Kidney (tissue), 14 donors: ENCODE measurements around the gene CEP55. TPM values are rescaled to one million over a fixed set of nuclear protein-coding genes. Genes with fewer than 3 reads are reported as not detected.

ENCODE experiments used
- DNase-seq, 5 donors: peaks; one replicate each; pipeline ENCODE4 v3.0.0-alpha.2; 2013 to 2020
- FAIRE-seq: peaks from 2 replicates; lab custom pipeline; 2012; peaks lifted over from hg19 to GRCh38; lab: Jason Lieb, UNC
- H3K27ac ChIP-seq, 2 donors: one replicate each; pipeline ENCODE4 v1.7.0; 2013; ENCODE audit warnings: low read depth in 2 of 2, low read length in 2 of 2, inconsistent platforms in 1 of 2
- H3K27me3 ChIP-seq: one replicate; pipeline ENCODE4 v1.7.1; 2013; ENCODE audit warnings: low read length, inconsistent platforms; ENCODE audit not compliant: control insufficient read depth, insufficient read depth
- H3K36me3 ChIP-seq, 3 donors: one replicate each; pipeline versions ENCODE4 v1.7.0 to v1.7.1; 2013; ENCODE audit warnings: low read length in 3 of 3, control low read depth in 1 of 3, inconsistent platforms in 1 of 3; ENCODE audit not compliant: insufficient read depth in 3 of 3, control insufficient read depth in 2 of 3
- H3K4me1 ChIP-seq, 3 donors: one replicate each; pipeline versions ENCODE4 v1.7.0 to v1.7.1; 2013; ENCODE audit warnings: low read length in 3 of 3, inconsistent platforms in 1 of 3, low read depth in 1 of 3; ENCODE audit not compliant: control insufficient read depth in 2 of 3, insufficient read depth in 2 of 3
- H3K4me3 ChIP-seq, 3 donors: one replicate each; pipeline versions ENCODE4 v1.7.0 to v1.8.1; 2013; ENCODE audit warnings: low read length in 3 of 3, control low read depth in 1 of 3, inconsistent platforms in 1 of 3
- H3K9ac ChIP-seq, 3 donors: one replicate each; pipeline versions ENCODE4 v1.7.0 to v1.7.1; 2013; ENCODE audit warnings: low read length in 3 of 3, control low read depth in 1 of 3, inconsistent platforms in 1 of 3
- H3K9me3 ChIP-seq, 3 donors: one replicate each; pipeline versions ENCODE4 v1.7.0 to v1.7.1; 2013; ENCODE audit warnings: low read length in 3 of 3, control low read depth in 1 of 3, inconsistent platforms in 1 of 3; ENCODE audit not compliant: control insufficient read depth in 2 of 3, insufficient read depth in 1 of 3
- CTCF ChIP-seq: IDR thresholded peaks from 3 replicates; pipeline ENCODE4 v1.5.1; 2012; ENCODE audit warnings: mild to moderate bottlenecking, moderate library complexity, borderline replicate concordance; ENCODE audit not compliant: insufficient read depth; ENCODE audit errors: extremely low read depth
- intact Hi-C: fragments of 100-400 bp; cut with DNase I; formaldehyde crosslinking; loops from one replicate; pipeline ENCODE4 v1.11.1; 2022
- polyA plus RNA-seq: library from polyadenylated mRNA; stranded (reverse); fragments of 350-450 nt; fragmentation: Illumina TruSeq; extraction: RNeasy Lipid Tissue Mini Kit (QIAGEN cat#74804); gene quantifications from one replicate; pipeline ENCODE4 v1.2.3, GENCODE V29; 2014; ENCODE audit warnings: low read depth, low replicate concordance; ENCODE audit not compliant: insufficient read depth
- total RNA-seq: library from RNA; stranded (reverse); fragmentation: NEBNext Ultra II Directional; extraction: Animal tissue kit (Norgen Biotek cat#: 25700); gene quantifications from one replicate; pipeline ENCODE4 v1.2.1, GENCODE V29; 2021
- donor health status: control.
- donor health status: control.
- donor health status: control.
- donor health status: control.
- donor health status: control.
- donor health status: DM: yes; HTN: yes; CAD: no.
- donor health status: Normal renal cell carcinoma (clear cell type).

Gene CEP55
- total and polyA plus RNA-seq, 2 donors from 2014 or later, result 0.39 to 0.88 TPM

GRCh38 chr10:93473161-93473560 is 23.3 kb upstream of the CEP55 start:
- Histone ChIP-seq H3K4me1 (peaks cover 0 to 3% (median 0%) of the 10 kb centered on the region in 3 donors), H3K27ac (no peak overlapping the region), H3K4me3 (no peak overlapping the region), H3K36me3 (no peaks in the 10 kb centered on the region), H3K9ac (no peak overlapping the region), H3K9me3 (no peaks in the 10 kb centered on the region), H3K27me3 (no peaks in the 10 kb centered on the region)
- no peak for TF ChIP-seq CTCF
- FAIRE-seq (no peak), DNase-seq (no peak)
- intact Hi-C loops, result no loop called here

GRCh38 chr10:93473804-93474472 is 22.5 kb upstream of the CEP55 start:
- TF ChIP-seq CTCF, result no peak
- intact Hi-C loops, result no loop called here
- no peaks in the 10 kb centered on the region for H3K27me3 ChIP-seq
- H3K36me3 ChIP-seq, result no peaks in the 10 kb centered on the region
- DNase-seq (no peak), FAIRE-seq (no peak)
- H3K9me3 ChIP-seq, result no peaks in the 10 kb centered on the region
- no peak overlapping the region for H3K4me3 ChIP-seq
- H3K4me1 ChIP-seq, result no peaks in the 10 kb centered on the region
- H3K27ac ChIP-seq, result no peak overlapping the region
- no peak overlapping the region for H3K9ac ChIP-seq

GRCh38 chr10:93475227-93475626 is 21.2 kb upstream of the CEP55 start:
- Histone ChIP-seq H3K27me3 (no peaks in the 10 kb centered on the region), H3K27ac (no peak overlapping the region), H3K4me3 (no peak overlapping the region), H3K9me3 (no peaks in the 10 kb centered on the region), H3K9ac (no peak overlapping the region), H3K36me3 (no peaks in the 10 kb centered on the region), H3K4me1 (peaks cover 0 to 4% (median 0%) of the 10 kb centered on the region in 3 donors)
- TF ChIP-seq CTCF, result no peak
- DNase-seq, result no peak
- intact Hi-C loops, result no loop called here
- FAIRE-seq, result no peak
